Measurements from ENCODE around the gene DHX15.

Gene DHX15

DNA sequence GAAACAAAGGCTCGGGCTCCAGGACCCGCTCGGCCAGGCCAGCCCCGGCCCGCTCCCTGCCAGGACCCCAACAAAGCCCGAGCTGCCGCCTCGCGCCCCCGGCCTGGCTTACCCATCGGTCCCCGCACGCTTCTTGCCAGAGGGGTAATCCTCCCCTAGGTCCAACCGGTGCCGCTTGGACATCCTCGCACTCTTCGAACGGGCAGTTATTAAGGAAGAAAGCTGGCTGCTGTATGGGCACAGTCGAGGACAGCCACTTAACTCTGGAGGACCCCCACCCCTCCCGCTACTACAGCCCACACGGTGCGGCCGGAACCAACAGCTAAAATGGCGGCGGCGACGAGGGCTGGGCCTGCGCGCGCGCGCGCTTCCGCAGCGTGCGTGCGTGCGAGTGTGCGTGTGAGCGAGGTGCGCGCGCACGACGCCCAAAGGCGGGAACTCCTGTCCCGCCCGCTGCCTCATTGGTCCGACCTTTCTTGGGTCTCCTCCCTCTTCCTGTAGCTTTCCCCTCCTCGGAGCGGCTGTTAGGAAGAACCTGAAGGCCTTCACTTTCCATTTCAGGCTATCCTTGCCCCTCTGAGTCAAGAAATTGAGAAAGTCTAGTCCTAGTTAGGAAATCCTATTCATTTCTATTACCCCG, at the start of gene DHX15:
Gene DHX15 (minus strand): TSS at position 344 of the 640 bp plus-strand sequence. CDS start 161 bp downstream, at position 183.
- peak; percentile 97 for DNase-seq (ENCODE audit: low spot score)

DNA sequence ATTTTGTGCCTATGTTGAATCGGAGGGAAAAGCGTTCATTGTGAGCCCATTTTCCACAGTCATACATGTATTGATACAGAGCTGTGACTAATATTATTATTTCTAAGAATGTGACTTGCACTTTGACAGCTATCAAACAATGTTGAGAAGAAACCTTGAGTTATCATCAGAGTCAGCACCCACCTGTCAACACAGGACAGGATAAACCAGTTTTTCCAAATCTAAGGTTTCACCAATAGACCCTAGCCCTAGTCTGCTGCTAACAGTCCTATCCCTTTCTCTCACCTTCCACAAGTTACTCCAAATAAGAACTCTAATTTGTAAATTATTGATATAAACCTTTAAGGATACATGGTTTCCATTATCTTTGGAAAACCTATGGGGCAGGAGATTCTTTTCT, 47.7 kb upstream of the DHX15 start:
- DNase-seq (ENCODE audit: low spot score) = no peak

DNA sequence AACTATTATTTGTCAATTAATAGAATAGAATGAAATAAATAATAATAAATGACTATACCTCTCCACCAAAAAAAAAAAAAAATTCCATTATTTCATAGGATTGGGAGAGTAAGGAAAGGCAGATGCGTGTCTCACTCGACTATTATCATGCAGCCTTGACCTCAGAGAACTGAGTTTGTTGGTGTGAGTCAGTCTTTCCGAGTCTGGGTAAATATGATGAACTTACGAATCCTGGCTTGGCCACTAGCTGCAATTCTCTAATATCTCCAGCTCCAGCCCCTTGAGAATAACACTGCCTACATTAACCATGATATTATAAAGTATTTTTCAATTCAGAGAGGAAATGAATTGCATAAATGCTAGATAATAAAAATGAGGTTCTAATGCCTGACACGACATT, 46.6 kb upstream of the DHX15 start:
- DNase-seq (ENCODE audit: low spot score) = no peak

DNA sequence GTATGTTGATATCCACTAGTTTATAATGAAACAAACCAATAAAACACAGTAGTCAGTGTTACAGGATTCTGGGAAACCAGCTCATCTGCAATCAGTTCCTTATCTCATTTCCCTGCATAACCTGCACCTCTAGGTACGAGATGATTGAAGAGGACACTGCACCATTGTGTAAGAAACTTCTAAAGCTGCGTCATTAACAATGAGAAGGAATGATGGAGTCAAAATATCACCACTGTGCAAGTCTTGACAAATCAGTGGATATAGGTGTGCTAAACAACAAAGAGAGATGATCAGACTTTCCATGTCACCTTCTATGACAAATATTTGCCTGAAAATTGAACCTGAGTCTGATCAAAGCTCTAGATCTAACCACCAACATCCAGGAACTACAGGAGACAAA, 40.7 kb upstream of the DHX15 start:
- no peak for DNase-seq (ENCODE audit: low spot score)

DNA sequence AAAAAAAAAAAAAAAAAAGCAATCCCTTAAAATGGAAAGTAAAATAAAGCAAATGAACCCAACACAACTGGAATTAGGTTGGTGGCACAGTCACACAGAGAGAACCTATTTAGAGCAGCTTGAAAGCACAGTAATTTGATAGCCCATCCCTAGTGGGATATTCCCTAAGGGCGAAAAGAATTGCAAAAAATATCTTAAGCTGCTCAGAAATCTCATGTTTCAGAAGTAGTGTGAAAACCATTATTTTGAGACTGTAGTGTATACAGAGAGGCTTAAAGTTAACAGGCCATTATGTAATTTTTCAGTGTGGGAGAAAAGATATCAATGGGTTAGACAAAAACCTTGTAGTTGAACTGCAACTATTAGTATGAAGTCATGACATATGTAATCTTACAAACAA, 40.0 kb upstream of the DHX15 start:
- no peak for DNase-seq (ENCODE audit: low spot score)

DNA sequence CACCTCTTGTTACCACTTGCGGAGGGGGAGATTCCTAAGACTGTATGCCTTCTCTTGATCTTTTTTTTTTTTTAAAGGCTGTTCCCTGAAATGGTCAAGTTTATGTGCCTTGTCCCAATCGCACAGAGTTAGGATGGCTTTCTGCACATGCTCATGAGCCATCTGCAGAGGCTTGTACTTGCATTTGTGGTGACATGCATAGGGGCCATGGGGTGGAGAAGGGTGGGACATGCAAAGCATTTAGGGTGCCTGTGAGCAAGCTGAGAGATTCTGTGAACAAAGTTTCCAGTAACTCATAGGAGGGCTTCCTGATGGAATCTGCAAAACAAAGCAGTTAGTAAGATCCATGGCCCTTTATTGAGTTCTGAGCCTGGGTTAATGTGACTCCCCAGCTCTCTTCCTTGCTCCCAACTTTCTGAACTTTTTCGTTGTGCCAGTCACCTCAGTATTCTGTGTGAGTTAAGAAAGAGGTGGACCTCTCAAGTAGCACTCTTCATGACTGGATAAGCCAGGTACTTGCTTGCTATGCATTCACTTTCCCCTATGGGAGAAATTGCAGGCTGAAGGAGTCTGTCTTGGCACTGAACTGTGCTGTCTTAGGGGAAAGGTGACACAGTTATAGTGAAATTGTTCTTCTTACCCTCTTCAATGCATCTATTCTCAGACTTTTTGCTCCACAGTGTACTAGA, 37.9 kb upstream of the DHX15 start:
- DNase-seq (ENCODE audit: low spot score) = no peak

DNA sequence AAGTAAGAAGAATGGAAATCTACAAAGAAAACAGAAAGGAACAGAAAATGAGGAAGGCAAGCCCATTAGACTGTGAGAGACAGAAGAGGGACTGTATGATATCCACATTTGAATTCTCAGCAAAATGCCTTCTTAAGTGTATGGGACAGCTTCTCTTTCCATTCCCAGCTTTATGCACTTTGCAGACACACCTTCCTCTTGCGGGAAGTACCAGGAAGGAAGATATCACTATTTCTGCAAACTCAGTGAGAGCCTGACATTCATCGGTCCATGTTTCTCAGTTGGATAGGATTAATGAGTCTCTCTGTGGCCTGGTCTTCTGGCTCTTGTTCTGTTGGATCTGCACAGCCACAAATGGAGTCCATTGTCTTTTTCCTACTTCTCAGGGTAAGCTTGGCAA, 31.6 kb upstream of the DHX15 start:
- no peak for DNase-seq (ENCODE audit: low spot score)

DNA sequence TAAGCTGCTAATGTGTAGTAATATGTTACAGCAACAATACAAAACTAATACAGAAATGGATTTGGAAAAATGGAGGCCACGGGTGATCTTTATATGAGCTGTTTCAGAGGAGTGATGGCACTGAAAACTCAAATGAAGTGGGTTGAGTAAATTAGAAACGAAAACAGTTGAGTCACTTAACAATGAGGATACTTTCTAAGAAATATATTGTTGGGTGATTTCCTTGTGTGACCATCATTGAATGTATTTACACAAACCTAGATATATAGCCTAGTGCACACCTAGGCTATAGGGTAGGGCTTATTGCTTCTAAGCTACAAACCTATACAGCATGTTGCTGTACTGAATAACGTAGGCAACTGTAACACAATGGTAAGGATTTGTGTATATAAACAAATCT, 30.5 kb upstream of the DHX15 start:
- no peak for DNase-seq (ENCODE audit: low spot score)

DNA sequence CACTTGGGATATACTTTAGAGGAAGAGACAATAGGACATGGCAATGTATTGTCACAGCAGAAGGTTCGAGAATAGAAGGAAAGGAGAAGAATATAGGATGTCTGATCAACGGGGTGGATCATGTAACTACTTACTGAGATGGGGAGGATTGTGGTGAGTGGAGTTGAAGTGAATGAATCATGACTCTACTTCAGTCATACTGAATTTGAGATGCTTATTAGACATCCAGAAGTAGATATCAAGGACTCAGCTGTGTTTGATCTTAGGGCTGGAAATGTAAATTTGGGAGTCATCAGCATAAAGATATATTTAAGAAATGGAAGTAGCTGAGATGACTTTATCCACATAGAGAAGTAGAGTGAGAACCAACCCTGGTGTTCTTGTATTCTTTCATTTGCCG, 29.1 kb upstream of the DHX15 start:
- DNase-seq (ENCODE audit: low spot score) = no peak

DNA sequence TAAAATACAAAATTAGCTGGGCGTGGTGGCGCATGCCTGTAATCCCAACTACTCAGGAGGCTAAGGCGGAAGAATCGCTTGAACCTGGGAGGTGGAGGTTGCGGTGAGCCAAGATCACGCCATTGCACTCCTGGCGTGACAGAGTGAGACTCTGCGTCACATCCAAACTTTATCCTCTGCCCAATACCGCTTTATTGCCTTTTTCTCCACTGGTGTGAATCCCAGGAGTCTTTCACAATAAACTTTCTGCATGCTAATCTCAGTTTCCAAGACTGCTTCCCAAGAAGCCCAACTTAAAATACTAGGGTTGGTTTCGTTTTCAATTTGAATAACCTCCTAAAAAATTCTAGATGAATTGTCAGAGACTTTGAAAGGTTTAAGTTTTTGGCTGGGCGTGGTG, 27.2 kb upstream of the DHX15 start:
- DNase-seq (ENCODE audit: low spot score) = no peak

DNA sequence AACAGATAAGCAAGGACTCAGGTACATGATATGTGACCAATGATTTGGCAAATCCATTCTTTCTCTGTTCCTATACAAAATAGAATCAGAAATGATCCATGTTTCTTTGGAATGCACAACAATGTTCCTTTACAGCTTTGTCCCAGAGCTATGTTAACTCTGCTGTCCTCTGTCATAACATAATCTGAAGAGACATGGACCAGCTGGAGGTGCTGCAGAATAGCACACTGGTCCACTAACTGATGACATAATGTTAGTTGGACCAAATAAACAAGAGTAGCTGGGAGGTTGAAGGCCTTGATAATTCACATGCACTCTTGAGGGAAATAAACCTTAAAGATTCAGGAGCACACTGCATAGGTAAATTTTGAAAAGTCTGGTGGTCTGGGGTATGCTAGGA, 23.0 kb upstream of the DHX15 start:
- DNase-seq (ENCODE audit: low spot score) = no peak

DNA sequence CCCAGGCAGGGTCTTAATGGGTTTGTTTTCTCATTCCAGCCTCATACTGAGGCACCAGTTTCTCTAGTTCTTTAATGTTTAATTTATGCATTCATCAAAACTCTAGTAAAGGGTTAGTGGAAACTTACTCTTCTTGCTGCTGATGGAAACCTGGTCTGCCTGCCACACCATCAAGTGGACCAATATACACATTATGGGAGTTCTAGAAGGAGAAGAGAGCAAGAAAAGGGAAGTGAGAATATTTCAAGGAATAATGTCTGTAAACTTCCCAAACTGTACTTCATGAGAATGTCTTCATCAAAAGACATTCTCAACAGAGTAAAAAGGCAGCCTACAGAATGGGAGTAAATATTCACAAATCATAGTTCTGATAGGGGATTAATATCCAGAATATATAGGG, 20.9 kb upstream of the DHX15 start:
- DNase-seq (ENCODE audit: low spot score) = no peak

DNA sequence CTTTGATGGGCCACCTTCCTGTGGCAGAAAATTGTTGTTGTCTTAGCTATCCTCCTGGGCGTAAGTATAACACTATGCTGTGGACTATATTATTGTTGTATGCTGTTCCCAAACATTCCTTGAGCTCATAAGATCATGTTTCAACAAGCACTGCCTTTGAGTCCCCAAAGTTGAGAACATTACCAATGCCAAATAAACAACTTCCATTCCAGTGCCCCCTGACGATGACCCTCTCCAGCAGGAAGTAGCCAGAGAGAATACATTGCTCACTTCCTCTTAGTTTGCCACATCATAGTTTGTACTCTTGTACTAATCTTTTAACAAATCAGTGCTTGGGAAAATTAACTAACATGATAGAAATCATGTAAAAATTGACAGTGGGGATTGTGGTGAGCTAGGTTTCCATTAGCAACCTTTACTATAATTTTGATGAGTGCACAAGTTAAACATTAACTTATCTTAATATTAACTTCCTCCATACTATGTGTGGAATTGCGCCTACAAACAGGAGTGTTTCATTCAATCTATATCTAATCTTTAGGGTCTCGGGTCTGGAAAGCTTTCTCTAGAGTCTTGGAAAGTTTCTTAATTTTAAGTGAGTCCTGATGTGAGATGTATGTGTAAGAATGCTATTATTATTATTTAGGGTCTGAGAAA, 20.3 kb upstream of the DHX15 start:
- DNase-seq (ENCODE audit: low spot score) = no peak

DNA sequence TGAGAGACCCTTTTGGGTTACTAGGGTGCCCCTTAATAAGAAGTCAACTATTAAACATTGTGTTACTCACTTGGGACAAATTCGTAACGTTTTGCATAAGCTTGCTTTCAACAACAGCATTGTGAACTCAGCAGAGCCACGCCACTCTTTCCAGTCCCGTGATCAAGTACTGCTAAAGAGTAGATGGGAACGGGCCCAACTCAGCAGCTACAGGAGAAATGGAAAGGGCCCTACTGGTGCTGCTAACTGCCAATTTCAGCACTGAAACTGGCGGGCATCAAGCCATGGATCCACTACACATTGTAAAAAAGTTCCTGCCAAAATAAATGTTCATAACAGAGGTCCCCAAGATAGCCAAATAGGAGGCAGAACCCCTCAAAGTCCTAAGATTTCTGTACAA, 19.0 kb upstream of the DHX15 start:
- no peak for DNase-seq (ENCODE audit: low spot score)

DNA sequence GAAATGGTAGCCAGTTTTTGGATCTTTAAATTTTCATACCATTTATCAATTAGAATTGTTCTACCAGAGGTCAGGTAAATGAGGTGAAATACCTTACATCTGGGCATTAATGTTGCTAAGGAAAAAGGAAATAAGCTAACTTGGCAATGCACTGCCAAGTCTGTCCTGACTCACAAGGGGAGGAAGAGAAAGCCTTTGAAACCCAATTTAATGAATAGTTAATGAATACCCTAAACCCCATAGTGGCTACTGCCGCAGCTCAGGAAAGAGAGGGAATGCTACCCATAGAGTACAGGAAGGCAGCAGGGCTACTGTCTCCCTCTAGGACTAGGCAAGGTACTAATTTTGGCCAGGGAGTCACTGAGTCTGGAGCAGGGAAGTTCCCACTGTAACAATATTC, 16.8 kb upstream of the DHX15 start:
- no peak for DNase-seq (ENCODE audit: low spot score)

DNA sequence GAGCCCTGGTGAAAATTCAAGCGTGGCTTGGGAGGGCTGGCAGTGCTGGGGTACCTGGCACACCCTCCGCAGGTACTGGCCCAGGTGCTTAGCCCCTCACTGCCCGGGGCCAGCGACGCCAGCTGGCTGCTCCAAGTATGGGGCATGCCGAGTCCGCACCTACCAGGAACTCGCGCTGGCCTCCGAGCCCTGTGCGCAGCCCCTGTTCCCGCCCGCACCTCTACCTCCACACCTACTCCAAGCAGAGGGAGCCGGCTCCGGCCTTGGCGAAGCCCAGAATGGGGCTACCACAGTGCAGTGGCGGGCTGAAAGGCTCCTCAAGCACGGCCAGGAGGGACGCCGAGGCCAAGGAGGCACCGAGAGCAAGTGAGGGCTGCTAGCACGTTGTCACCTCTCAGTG, 14.9 kb upstream of the DHX15 start:
- no peak for DNase-seq (ENCODE audit: low spot score)

DNA sequence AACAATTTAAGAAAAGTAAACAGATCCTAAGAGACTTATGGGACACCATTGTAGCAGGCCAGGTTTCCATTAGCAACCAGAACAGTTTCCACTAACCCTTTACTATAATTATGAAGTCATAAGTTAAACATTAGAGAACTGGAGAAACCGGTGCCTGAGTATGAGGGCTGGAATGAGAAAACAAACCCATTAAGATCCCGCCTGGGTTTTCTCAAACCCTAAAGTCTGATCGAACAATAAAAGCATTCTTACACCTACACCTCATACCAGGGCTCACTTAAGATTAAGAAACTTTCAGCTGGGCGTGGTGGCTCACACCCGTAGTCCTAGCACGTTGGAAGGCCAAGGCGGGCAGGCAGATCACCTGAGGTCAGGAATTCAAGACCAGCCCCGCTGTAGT, 13.7 kb upstream of the DHX15 start:
- no peak for DNase-seq (ENCODE audit: low spot score)

DNA sequence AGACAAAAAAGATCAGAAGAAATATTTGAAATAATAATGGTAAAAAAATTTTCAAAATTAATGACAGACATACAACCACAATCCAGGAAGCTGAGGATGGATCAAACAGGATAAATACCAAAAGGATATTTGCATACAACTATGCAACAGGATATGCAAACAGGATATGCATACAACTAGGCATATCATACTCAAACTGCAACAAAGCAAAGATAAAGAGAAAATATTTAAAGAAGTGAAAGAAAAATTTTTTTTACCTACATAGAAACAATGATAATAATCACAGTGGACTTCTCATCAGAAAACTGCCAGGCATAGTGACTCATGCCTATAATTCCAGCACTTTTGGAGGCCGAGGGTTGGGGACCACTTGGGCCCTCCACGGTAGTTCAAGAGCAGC, 11.3 kb upstream of the DHX15 start:
- no peak for DNase-seq (ENCODE audit: low spot score)

DNA sequence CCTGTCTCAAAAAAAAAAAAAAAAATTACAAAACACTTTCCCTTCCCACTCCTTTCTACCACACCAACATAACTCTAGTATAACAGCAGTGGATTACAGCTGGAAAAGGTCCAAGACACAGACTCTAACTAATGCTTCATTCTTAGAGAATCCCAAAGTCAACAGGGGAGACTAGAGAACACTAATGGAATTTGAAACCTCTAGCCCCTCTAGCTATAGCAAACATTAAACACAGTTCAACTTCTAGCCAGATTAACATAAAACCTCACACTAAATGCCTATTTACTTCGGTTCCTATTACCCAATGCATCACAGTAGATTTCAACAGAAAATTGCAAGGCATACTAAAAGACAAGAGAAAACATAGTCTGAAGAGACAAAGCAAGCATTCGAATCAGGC, 10.5 kb upstream of the DHX15 start:
- DNase-seq (ENCODE audit: low spot score) = no peak

DNA sequence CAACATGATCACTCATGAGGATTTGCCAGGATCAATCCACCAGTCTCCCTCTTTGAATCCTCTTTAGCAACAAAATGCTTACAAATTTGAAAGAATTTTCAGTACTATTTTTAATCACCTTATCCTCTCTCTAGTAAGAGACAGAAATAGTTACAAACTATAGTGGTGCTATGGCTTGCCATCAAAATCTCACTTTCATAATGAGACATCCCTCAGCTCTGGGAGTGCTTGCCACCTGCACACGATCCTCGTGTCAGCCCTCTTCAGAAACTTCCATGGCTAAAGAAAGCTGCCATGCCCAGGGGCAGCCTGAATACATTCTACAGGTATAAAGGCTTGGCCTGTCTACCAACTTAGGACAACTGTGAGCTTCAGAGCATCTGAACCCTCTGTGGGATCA, 5.1 kb upstream of the DHX15 start:
- no peak for DNase-seq (ENCODE audit: low spot score)

DNA sequence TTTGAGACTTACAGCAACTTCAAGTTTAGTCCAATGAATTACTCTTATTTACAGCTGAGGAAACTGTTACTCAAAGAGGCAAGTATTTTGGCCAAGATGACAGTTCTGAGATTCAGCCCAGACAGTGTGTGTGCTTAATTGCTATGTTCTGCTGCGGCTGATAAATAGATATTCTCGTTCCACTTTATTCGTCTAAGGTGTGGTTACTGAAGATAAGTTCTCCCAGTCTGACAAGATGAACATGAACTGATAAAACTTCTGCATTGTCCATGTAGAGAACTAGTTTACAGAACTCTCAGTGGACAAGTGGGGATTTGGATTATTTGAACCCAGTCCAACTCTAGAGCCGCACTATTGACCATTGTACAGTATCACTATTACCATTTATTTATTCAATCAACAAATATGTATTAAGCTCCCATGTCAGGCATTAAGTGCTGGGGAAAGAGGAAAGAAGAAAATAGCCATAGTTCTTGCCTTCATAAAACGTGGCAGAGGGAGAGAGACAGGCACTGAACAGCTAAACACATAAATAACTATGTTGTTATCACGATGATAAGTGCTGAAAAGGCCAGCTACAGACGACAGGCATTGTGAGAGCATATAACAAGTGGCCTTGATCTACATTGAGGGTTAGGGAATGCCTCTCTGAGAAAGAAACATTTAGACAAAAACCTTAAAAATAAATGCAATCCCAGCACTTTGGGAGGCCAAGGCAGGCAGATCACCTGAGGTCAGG, 4.0 kb upstream of the DHX15 start:
- DNase-seq (ENCODE audit: low spot score) = no peak

DNA sequence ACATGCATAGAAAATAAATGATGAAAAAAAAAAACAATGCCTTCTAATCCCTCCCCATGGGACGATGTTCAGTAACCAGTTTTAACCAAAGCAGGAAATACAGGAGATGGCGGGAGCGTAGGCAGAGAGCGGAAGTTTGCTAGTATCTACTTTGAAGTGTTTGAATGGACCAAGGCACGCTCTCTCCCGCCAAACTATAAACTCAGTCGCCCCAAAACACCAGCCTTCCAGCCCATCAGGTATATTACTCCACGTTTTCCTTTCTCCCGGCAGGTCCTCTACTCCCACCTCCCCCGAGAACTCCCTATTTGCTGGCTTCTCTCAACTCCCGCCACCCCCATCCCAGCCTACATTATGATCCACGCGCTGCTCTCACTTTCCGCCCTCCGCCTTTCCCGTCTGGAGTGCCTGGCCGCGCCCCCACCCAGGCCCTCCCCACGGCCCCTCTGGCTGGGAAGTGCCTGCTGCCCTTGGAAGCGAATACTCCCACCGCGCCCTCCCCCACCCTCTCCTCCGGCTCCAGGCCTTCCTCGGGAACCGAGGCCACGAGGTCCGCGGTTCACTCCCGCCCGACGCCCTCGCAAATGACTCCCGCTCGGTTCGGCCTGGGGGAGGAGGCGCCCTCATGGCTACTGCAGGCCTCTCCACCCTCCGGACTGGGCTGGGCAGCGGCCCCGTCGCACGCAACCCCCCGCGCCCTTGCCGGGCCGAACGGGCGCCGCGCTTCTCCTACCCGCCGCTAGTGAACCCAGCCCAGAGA, 723 bp downstream of the DHX15 start:
- DNase-seq (ENCODE audit: low spot score) = peak; percentile 34

Data from AG08395 (cell line).